Stomach (tissue), 9 donors: ENCODE results near the gene EPB41L2. TPM values are rescaled to one million over a fixed set of nuclear protein-coding genes. Genes with fewer than 3 reads are reported as not detected.
A peak's percentile ranks its signal among the peaks of the same experiment; 100 is the strongest.

ENCODE experiments used
- DNase-seq, 2 donors: peaks; one replicate each; pipeline versions ENCODE4 v3.0.0 to v3.0.0-alpha.2; 2013 to 2019
- H3K27ac ChIP-seq, 5 donors: fragments of 200-600 bp in 4 of 5; sonication (generic) in 4 of 5; one replicate each; pipeline ENCODE4 v1.5.1; 2013 to 2019; ENCODE audit warnings: mild to moderate bottlenecking in 1 of 5, moderate library complexity in 1 of 5
- H3K27me3 ChIP-seq, 3 donors: fragments of 200-600 bp; sonication (generic); one replicate each; pipeline ENCODE4 v1.5.1; 2017 to 2019; ENCODE audit warnings: mixed run types in 1 of 3
- H3K36me3 ChIP-seq, 4 donors: fragments of 200-600 bp; sonication (generic); 1 replicate in 3 of 4; 2 replicates in 1 of 4; pipeline ENCODE4 v1.5.1; 2016 to 2019
- H3K4me1 ChIP-seq, 4 donors: fragments of 200-600 bp; sonication (generic); one replicate each; pipeline ENCODE4 v1.5.1; 2016 to 2019
- H3K4me3 ChIP-seq, 4 donors: fragments of 200-600 bp; sonication (generic) in 3 of 4; one replicate each; pipeline ENCODE4 v1.5.1; 2016 to 2019; ENCODE audit warnings: mild to moderate bottlenecking in 1 of 4
- H3K9me3 ChIP-seq, 4 donors: fragments of 200-600 bp; sonication (generic); one replicate each; pipeline ENCODE4 v1.5.1; 2016 to 2019
- CTCF ChIP-seq, 7 experiments: fragments of 450-650 bp in 4 of 7; fragments of 200-600 bp in 3 of 7; sonication (generic) in 3 of 7; IDR thresholded peaks; one replicate each; pipeline ENCODE4 v1.5.1; 2016 to 2019; ENCODE audit warnings: antibody characterized with exemption in 7 of 7, control low read depth in 2 of 7, mild to moderate bottlenecking in 1 of 7
- EP300 ChIP-seq: sonication (generic); formaldehyde crosslinking; IDR thresholded peaks from one replicate; pipeline ENCODE4 v1.6.1; 2017; ENCODE audit warnings: antibody characterized with exemption
- POLR2A ChIP-seq, 4 donors: fragments of 450-650 bp; IDR thresholded peaks; one replicate each; pipeline ENCODE4 v1.6.1; 2016; ENCODE audit warnings: antibody characterized with exemption in 4 of 4, control low read depth in 2 of 4, mild to moderate bottlenecking in 1 of 4, moderate library complexity in 1 of 4
- POLR2AphosphoS5 ChIP-seq, 3 donors: sonication (generic); formaldehyde crosslinking; IDR thresholded peaks; one replicate each; pipeline ENCODE4 v1.6.1; 2016; ENCODE audit warnings: antibody characterized with exemption in 3 of 3
- WGBS, 5 donors: extraction: QIAGEN DNeasy Blood & Tissue Kit in 3 of 5; methylation state at CpG; one replicate each; pipeline versions ENCODE4 v1.1.5 to v1.1.7; 2013 to 2018; 5-methylcytosine and 5-hydroxymethylcytosine counted together
- intact Hi-C: fragments of 100-400 bp; cut with DNase I; formaldehyde crosslinking; loops from one replicate; pipeline ENCODE4 v1.15.1; 2023; ENCODE audit warnings: low total_unique reads
- polyA plus RNA-seq, 3 donors: library from polyadenylated mRNA; stranded (reverse); fragments of 200-250 nt; gene quantifications; one replicate each; pipeline ENCODE4 v1.2.3, GENCODE V29; 2013
- total RNA-seq, 5 donors: library from RNA; depleted of rRNA; stranded (reverse); fragments of >200 nt; gene quantifications; one replicate each; pipeline versions ENCODE4 v1.1.0 to v1.2.3, GENCODE V29; 2014 to 2016
- donor health status: healthy with polysubstance abuse.
- donor health status: Bipolar disorder and iron deficiency.
- donor health status: healthy.

EPB41L2 gene
- total and polyA plus RNA-seq, 8 donors, result 12.5 to 238 (median 30.2) TPM

- Histone ChIP-seq H3K36me3 (no peaks in the 10 kb centered on the region), H3K4me3 (no peak overlapping the region), H3K4me1 (no peaks in the 10 kb centered on the region), H3K27me3 (no peaks in the 10 kb centered on the region), H3K27ac (peak overlapping the region in 1 of 5 donors; percentile 0), H3K9me3 (no peaks in the 10 kb centered on the region)
- no peak for DNase-seq
- WGBS, 5 donors, result 83 to 94% (median 87%) methylated on average over 1 of the region's 1 CpG
- no peak for TF ChIP-seq POLR2AphosphoS5 (IDR thresholded peaks at IDR 0.05)
- TF ChIP-seq POLR2A (IDR thresholded peaks at IDR 0.05), result no peak
- no peak for TF ChIP-seq CTCF (IDR thresholded peaks at IDR 0.05)
- TF ChIP-seq EP300, result no peak
- intact Hi-C loops, result loop anchor here (10.0 kb wide), 1 partner anchor 522 kb away; no protein-coding TSS in a partner anchor
These were observed 216.5 kb downstream of the EPB41L2 start for GRCh38 chr6:130846501-130846900.

DNA sequence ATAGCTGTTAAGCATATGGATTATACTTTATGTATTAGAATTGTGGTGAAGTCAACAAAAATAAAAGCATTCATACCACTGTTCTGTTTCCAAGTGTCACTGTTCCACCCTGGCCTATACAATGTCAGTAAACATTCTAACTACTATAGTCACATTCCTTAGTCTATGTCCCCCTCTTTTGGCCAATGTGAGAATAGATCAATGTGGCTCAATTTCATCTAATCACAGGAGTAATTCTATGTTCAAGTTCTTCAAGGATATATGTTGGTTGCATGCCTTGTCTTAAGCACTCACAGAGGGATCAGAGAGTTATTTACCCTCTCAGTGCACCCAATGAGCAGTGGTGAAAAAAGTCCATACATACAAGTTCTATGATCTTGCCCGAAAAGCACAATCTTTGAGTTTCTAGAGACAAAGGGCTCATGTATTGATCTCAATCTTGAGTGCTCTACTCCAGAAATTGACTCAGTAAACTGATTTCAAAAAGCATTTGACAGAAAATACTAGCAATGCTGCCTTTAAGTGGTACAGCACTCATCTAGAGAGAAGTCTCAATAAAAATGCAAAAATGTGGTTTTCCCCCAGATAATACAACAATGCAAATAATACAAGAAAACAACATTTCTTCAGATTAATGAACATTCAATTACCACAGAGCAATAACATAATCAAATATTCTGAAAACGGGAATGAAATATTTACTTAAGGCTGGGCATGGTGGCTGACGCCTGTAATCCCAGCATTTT, 219.3 kb downstream of the EPB41L2 start:
- Histone ChIP-seq H3K9me3 (no peaks in the 10 kb centered on the region), H3K4me1 (peaks cover 0 to 5% (median 2%) of the 10 kb centered on the region in 4 donors), H3K36me3 (no peaks in the 10 kb centered on the region), H3K27ac (no peak overlapping the region), H3K27me3 (no peaks in the 10 kb centered on the region), H3K4me3 (no peak overlapping the region)
- intact Hi-C loops, result loop anchor here (10.0 kb wide), 1 partner anchor 519 kb away; no protein-coding TSS in a partner anchor
- 63 to 76% (median 64%) methylated on average over 3 of the region's 3 CpGs for WGBS, 5 donors
- peak in 1 of 2 donors; percentile 77 for DNase-seq
- peak in 5 of 7 experiments; percentile 13 to 56 (median 41) for TF ChIP-seq CTCF (IDR thresholded peaks at IDR 0.05)
- TF ChIP-seq POLR2AphosphoS5 (IDR thresholded peaks at IDR 0.05), result no peak

DNA sequence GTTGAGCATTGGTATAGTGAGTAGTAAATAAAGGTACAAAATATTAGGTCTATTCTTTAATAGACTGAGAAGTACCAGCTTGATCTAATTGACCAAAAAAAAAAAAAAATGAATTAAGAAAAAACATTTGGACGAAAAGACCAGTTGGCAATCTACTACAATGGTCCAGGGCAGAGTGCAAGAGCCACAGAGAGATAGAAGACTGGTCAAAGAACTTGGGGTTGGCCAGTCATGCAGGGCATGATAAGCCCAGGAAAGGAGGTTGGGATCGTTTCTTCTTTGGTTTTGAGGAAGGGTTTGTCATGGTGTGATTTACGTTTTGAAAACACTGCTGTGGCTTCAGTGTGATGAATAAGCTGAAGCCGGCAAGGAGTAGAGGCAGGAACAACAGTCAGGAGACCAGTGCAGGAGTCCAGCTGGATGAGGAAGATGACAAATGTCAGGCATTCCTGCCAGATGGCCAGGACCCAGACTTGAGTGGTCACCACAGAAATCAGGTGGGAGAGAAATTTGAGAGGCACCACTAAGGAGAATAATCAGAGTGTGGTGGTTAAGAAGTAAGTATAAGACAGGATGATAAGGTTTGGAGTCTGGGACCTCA, 221.8 kb downstream of the EPB41L2 start:
- WGBS, 5 donors, result 56 to 73% (median 71%) methylated on average over 4 of the region's 4 CpGs
- no peak for TF ChIP-seq EP300
- no peak for TF ChIP-seq POLR2AphosphoS5 (IDR thresholded peaks at IDR 0.05)
- no peak for TF ChIP-seq POLR2A (IDR thresholded peaks at IDR 0.05)
- no peak for TF ChIP-seq CTCF (IDR thresholded peaks at IDR 0.05)
- intact Hi-C loops, result loop anchor here (10.0 kb wide), 1 partner anchor 516 kb away; no protein-coding TSS in a partner anchor
- DNase-seq, result no peak
- Histone ChIP-seq H3K27ac (no peak overlapping the region), H3K4me1 (peaks cover 0 to 5% (median 2%) of the 10 kb centered on the region in 4 donors), H3K27me3 (no peaks in the 10 kb centered on the region), H3K4me3 (no peak overlapping the region), H3K36me3 (no peaks in the 10 kb centered on the region), H3K9me3 (no peaks in the 10 kb centered on the region)

GRCh38 chr6:130840050-130840449, 223.0 kb downstream of the EPB41L2 start:
- Histone ChIP-seq H3K36me3 (no peaks in the 10 kb centered on the region), H3K4me1 (peaks cover 0 to 5% (median 2%) of the 10 kb centered on the region in 4 donors), H3K27me3 (no peaks in the 10 kb centered on the region), H3K27ac (no peak overlapping the region), H3K9me3 (no peaks in the 10 kb centered on the region), H3K4me3 (no peak overlapping the region)
- TF ChIP-seq CTCF (IDR thresholded peaks at IDR 0.05) (no peak), POLR2A (IDR thresholded peaks at IDR 0.05) (no peak), POLR2AphosphoS5 (IDR thresholded peaks at IDR 0.05) (no peak), EP300 (no peak)
- WGBS, 5 donors, result 91 to 95% (median 93%) methylated on average over 2 of the region's 2 CpGs
- intact Hi-C loops, result loop anchor here (10.0 kb wide), 1 partner anchor 515 kb away; no protein-coding TSS in a partner anchor
- no peak for DNase-seq
